HL-60/S4 treated with retinoic acid at 250 ng/mL for 4 days and 3 days (cell line): ENCODE results near the gene SLC16A11.
"Not testable (repeated sequence)": the region's sequence is repeated elsewhere in the genome, so short reads cannot be mapped to it uniquely, and the experiment has no call there.

Source experiments
- in situ Hi-C: fragments of 300-500 bp; cut with MboI; formaldehyde crosslinking; loops from 2 replicates; pipeline ENCODE4 v1.7.0; 2022; ENCODE audit warnings: low sequenced_read_pairs

Gene SLC16A11

GRCh38 chr17:7014261-7014994 lies 29.5 kb downstream of the SLC16A11 start:
- in situ Hi-C loops: loop anchor here (10.0 to 25.0 kb wide), 2 partner anchors 350 to 552 kb away; no protein-coding TSS in a partner anchor

GRCh38 chr17:7011942-7012254 lies 32.0 kb downstream of the SLC16A11 start:
- in situ Hi-C loops: loop anchor here (10.0 to 25.0 kb wide), 2 partner anchors 347 to 550 kb away; no protein-coding TSS in a partner anchor

GRCh38 chr17:7011415-7011814 lies 32.5 kb downstream of the SLC16A11 start:
- in situ Hi-C loops: loop anchor here (10.0 to 25.0 kb wide), 2 partner anchors 347 to 549 kb away; no protein-coding TSS in a partner anchor

GRCh38 chr17:7010523-7010922 lies 33.4 kb downstream of the SLC16A11 start:
- in situ Hi-C loops: loop anchor here (10.0 to 25.0 kb wide), 2 partner anchors 346 to 548 kb away; no protein-coding TSS in a partner anchor

GRCh38 chr17:7007143-7007542 lies 36.7 kb downstream of the SLC16A11 start:
- in situ Hi-C loops: loop anchor here (25.0 kb wide), 1 partner anchor 545 kb away; no protein-coding TSS in a partner anchor

- in situ Hi-C loops: loop anchor here (25.0 kb wide), 1 partner anchor 543 kb away; no protein-coding TSS in a partner anchor
Measured at GRCh38 chr17:7005716-7006115, 38.2 kb downstream of the SLC16A11 start.

GRCh38 chr17:7004398-7005253 lies 39.3 kb downstream of the SLC16A11 start:
- in situ Hi-C loops: loop anchor here (25.0 kb wide), 1 partner anchor 542 kb away; no protein-coding TSS in a partner anchor

- in situ Hi-C loops: loop anchor here (25.0 kb wide), 1 partner anchor 541 kb away; no protein-coding TSS in a partner anchor
Measured at GRCh38 chr17:7003745-7004144, 40.1 kb downstream of the SLC16A11 start.

- in situ Hi-C loops: loop anchor here (25.0 kb wide), 1 partner anchor 540 kb away; no protein-coding TSS in a partner anchor
Measured at GRCh38 chr17:7002288-7003047, 41.4 kb downstream of the SLC16A11 start.

GRCh38 chr17:7001318-7001961 lies 42.5 kb downstream of the SLC16A11 start:
- in situ Hi-C loops: loop anchor here (25.0 kb wide), 1 partner anchor 539 kb away; no protein-coding TSS in a partner anchor

GRCh38 chr17:6998855-6999508 lies 44.9 kb downstream of the SLC16A11 start:
- in situ Hi-C loops: no loop called here

- in situ Hi-C loops: no loop called here
Measured at GRCh38 chr17:6997171-6997570, 46.7 kb downstream of the SLC16A11 start.

GRCh38 chr17:6996256-6997011 lies 47.5 kb downstream of the SLC16A11 start:
- in situ Hi-C loops: no loop called here

- in situ Hi-C loops: no loop called here
Measured at GRCh38 chr17:6995500-6996255, 48.2 kb downstream of the SLC16A11 start, which contains the start of gene ALOX12. Gene ALOX12 (plus strand): TSS chr17:6996049. CDS start chr17:6996118, 69 bp downstream.

- in situ Hi-C loops: no loop called here
Measured at GRCh38 chr17:6994666-6995256, 49.1 kb downstream of the SLC16A11 start.

GRCh38 chr17:6994118-6994598 lies 49.7 kb downstream of the SLC16A11 start:
- in situ Hi-C loops: no loop called here

- in situ Hi-C loops: not testable (repeated sequence)
Measured at GRCh38 chr17:6993613-6994056, 50.3 kb downstream of the SLC16A11 start.
